Thyroid gland (tissue), 4 donors: Measurements from ENCODE around the gene LIMCH1. TPM values are rescaled to one million over a fixed set of nuclear protein-coding genes. Genes with fewer than 3 reads are reported as not detected.
A peak's percentile ranks its signal among the peaks of the same experiment; 100 is the strongest.

Source experiments
- DNase-seq, 2 donors: peaks; one replicate each; pipeline ENCODE4 v3.0.0-alpha.2; 2019
- H3K27ac ChIP-seq, 3 donors: fragments of 200-600 bp; sonication (generic); 1 replicate in 2 of 3; 2 replicates in 1 of 3; pipeline ENCODE4 v1.5.1; 2016 to 2019; ENCODE audit warnings: mild to moderate bottlenecking in 1 of 3, moderate library complexity in 1 of 3
- H3K27me3 ChIP-seq: fragments of 200-600 bp; sonication (generic); one replicate; pipeline ENCODE4 v1.5.1; 2019
- H3K36me3 ChIP-seq, 2 donors: fragments of 200-600 bp; sonication (generic); one replicate each; pipeline ENCODE4 v1.5.1; 2016 to 2019
- H3K4me1 ChIP-seq, 2 donors: fragments of 200-600 bp; sonication (generic); one replicate each; pipeline ENCODE4 v1.5.1; 2017 to 2019
- H3K4me3 ChIP-seq, 3 donors: fragments of 200-600 bp; sonication (generic); replicated peaks in 1 of 3; 1 replicate in 2 of 3; 2 replicates in 1 of 3; pipeline ENCODE4 v1.5.1; 2016; ENCODE audit warnings: mild to moderate bottlenecking in 1 of 3
- H3K9me3 ChIP-seq: fragments of 200-600 bp; sonication (generic); one replicate; pipeline ENCODE4 v1.5.1; 2017
- POLR2A ChIP-seq, 2 donors: fragments of 450-650 bp; IDR thresholded peaks; one replicate each; pipeline ENCODE4 v1.6.1; 2017; ENCODE audit warnings: antibody characterized with exemption in 2 of 2, mild to moderate bottlenecking in 2 of 2, moderate library complexity in 1 of 2
- WGBS, 2 donors: methylation state at CpG; one replicate each; pipeline ENCODE4 v1.1.5; 2017; 5-methylcytosine and 5-hydroxymethylcytosine counted together
- intact Hi-C: fragments of 100-400 bp; cut with DNase I; formaldehyde crosslinking; loops from one replicate; pipeline ENCODE4 v1.15.1; 2023
- total RNA-seq, 4 donors: library from RNA; depleted of rRNA; stranded (reverse); fragments of >200 nt; gene quantifications; one replicate each; pipeline ENCODE4 v1.2.3, GENCODE V29; 2016
- TF ChIP-seq, protein P1 (sequence below), 6 experiments: fragments of 200-600 bp in 3 of 6; fragments of 450-650 bp in 3 of 6; sonication (generic) in 3 of 6; IDR thresholded peaks; one replicate each; pipeline ENCODE4 v1.5.1; 2016 to 2019; ENCODE audit warnings: antibody characterized with exemption in 6 of 6, mild to moderate bottlenecking in 2 of 6, inconsistent platforms in 1 of 6, moderate library complexity in 1 of 6

Gene LIMCH1
- total RNA-seq, 4 donors from 2014 or later: 136 to 267 (median 156) TPM

DNA sequence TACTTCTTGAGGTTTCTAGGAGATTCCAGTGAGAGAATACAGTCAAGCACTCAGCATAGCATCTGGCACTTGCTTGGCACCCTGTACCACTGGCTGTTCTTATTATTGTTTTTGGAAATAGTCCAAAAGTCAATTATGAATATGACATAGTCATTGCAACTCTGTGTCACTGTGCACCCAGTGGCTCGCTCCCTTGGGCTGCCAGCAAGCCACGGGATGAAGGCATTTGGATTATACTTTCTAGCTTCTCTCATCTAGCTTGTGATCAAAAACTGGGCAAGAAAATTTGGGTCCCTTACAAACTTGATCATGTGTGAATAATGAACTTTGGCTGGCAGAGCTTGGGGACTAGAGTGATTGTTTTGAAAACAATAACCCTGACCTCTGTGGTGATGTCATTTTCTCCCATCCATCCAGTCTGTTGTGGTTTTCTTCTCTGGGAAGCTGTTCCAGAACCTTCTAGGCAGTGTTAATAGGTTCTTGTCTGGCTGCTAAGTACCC lies 32.7 kb upstream of the LIMCH1 start:
- TF ChIP-seq POLR2A (IDR thresholded peaks at IDR 0.05): no peak
- TF ChIP-seq, protein P1, sequence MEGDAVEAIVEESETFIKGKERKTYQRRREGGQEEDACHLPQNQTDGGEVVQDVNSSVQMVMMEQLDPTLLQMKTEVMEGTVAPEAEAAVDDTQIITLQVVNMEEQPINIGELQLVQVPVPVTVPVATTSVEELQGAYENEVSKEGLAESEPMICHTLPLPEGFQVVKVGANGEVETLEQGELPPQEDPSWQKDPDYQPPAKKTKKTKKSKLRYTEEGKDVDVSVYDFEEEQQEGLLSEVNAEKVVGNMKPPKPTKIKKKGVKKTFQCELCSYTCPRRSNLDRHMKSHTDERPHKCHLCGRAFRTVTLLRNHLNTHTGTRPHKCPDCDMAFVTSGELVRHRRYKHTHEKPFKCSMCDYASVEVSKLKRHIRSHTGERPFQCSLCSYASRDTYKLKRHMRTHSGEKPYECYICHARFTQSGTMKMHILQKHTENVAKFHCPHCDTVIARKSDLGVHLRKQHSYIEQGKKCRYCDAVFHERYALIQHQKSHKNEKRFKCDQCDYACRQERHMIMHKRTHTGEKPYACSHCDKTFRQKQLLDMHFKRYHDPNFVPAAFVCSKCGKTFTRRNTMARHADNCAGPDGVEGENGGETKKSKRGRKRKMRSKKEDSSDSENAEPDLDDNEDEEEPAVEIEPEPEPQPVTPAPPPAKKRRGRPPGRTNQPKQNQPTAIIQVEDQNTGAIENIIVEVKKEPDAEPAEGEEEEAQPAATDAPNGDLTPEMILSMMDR (IDR thresholded peaks at IDR 0.05): no peak
- H3K9me3 ChIP-seq: no peaks in the 10 kb centered on the region
- DNase-seq: peak; percentile 38 to 51
- intact Hi-C loops: no loop called here
- no peak overlapping the region for H3K4me3 ChIP-seq
- H3K27me3 ChIP-seq: no peaks in the 10 kb centered on the region
- H3K27ac ChIP-seq: peak overlapping the region; percentile 49 to 66 (median 50)
- peaks cover 17 to 29% of the 10 kb centered on the region in 2 donors for H3K4me1 ChIP-seq
- 41 to 43% methylated on average over 2 of the region's 2 CpGs for WGBS, 2 donors
- H3K36me3 ChIP-seq: no peaks in the 10 kb centered on the region

DNA sequence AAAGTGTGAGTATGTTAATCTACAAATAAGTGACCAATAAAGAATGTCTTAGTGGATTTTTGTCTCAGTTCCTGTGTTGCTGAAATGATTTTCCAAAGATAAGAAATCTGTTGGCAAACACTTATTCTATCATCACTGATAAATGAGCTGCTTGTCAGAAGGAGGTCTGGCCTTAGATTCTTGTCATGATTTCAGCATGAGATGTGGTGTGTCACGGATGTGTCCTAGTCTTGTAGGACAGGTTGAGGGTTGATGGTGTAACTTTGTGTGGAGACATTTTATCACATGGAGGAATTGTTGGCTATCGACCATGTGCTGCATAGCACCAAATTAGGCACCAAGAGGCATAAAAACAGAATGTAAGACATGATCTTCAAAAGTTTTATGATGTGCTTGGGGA lies 31.8 kb upstream of the LIMCH1 start:
- no peak overlapping the region for H3K4me3 ChIP-seq
- H3K27me3 ChIP-seq: no peaks in the 10 kb centered on the region
- H3K9me3 ChIP-seq: no peaks in the 10 kb centered on the region
- no peak for DNase-seq
- 82 to 91% methylated on average over 2 of the region's 2 CpGs for WGBS, 2 donors
- H3K27ac ChIP-seq: peak overlapping the region in 1 of 3 donors; percentile 66
- no peak for TF ChIP-seq POLR2A (IDR thresholded peaks at IDR 0.05)
- TF ChIP-seq, protein P1 (IDR thresholded peaks at IDR 0.05): no peak
- H3K36me3 ChIP-seq: no peaks in the 10 kb centered on the region
- peaks cover 17 to 29% of the 10 kb centered on the region in 2 donors for H3K4me1 ChIP-seq
- intact Hi-C loops: no loop called here

GRCh38 chr4:41507291-41507947 lies 30.5 kb upstream of the LIMCH1 start:
- WGBS, 2 donors: 91% methylated on average over 3 of the region's 3 CpGs
- peaks cover 17 to 29% of the 10 kb centered on the region in 2 donors for H3K4me1 ChIP-seq
- no peak for DNase-seq
- H3K4me3 ChIP-seq: no peak overlapping the region
- H3K9me3 ChIP-seq: no peaks in the 10 kb centered on the region
- H3K27me3 ChIP-seq: no peaks in the 10 kb centered on the region
- intact Hi-C loops: no loop called here
- TF ChIP-seq, protein P1 (IDR thresholded peaks at IDR 0.05): no peak
- TF ChIP-seq POLR2A (IDR thresholded peaks at IDR 0.05): no peak
- H3K27ac ChIP-seq: no peak overlapping the region
- H3K36me3 ChIP-seq: no peaks in the 10 kb centered on the region

DNA sequence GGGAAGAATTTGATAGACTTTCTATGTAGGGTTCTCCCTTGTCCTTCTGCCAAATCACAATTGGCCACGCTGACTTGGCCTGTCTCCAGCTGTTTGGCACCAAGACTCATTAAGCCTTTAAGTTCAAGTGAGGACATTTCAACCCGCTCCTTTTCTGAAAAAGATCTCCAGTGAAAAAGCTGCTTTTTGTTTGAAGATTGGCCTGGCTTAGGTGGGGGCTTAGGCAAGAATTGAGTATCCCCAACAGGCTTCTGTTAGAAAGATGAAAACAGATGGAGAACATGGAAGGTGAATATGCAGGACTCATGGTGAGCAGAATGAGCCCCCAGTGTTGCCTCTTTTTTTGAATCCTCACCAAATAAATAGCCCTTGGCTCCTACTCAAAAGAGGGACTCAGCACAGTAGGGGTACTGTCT lies 28.5 kb upstream of the LIMCH1 start:
- Histone ChIP-seq H3K27me3 (no peaks in the 10 kb centered on the region), H3K27ac (peak overlapping the region in 2 of 3 donors; percentile 14 to 17), H3K36me3 (no peaks in the 10 kb centered on the region), H3K4me1 (peaks cover 16 to 27% of the 10 kb centered on the region in 2 donors), H3K4me3 (no peak overlapping the region), H3K9me3 (no peaks in the 10 kb centered on the region)
- 23 to 41% methylated on average over 2 of the region's 2 CpGs for WGBS, 2 donors
- TF ChIP-seq POLR2A (IDR thresholded peaks at IDR 0.05): no peak
- TF ChIP-seq, protein P1 (IDR thresholded peaks at IDR 0.05): no peak
- intact Hi-C loops: no loop called here
- DNase-seq: peak; percentile 73 to 75

DNA sequence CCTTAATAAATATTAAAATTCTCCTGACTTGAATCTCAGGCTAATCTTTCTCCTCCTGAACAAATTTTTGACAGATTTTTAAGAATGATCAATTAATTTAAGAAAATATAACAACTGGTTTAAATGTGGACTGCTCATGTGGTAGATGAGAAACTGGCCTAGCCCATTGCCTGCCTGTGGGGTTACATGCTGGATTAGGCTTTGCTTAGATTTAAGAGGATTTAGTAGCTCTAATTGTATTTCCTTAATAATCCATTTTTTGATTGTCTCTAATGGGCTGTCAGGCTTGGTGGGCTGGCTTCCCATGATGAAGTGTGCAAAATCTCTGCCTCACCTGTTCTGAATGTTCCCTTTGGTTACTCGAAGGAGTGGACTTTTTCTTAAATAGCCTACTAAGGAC lies 27.8 kb upstream of the LIMCH1 start:
- H3K27ac ChIP-seq: no peak overlapping the region
- TF ChIP-seq, protein P1 (IDR thresholded peaks at IDR 0.05): no peak
- TF ChIP-seq POLR2A (IDR thresholded peaks at IDR 0.05): no peak
- 100% methylated on average over 1 of the region's 1 CpG for WGBS, 2 donors

More for the DNA sequence above, 27.8 kb upstream of the LIMCH1 start:
- H3K9me3 ChIP-seq: no peaks in the 10 kb centered on the region
- intact Hi-C loops: no loop called here
- H3K4me1 ChIP-seq: peaks cover 9 to 19% of the 10 kb centered on the region in 2 donors
- no peak for DNase-seq
- no peaks in the 10 kb centered on the region for H3K27me3 ChIP-seq
- H3K36me3 ChIP-seq: no peaks in the 10 kb centered on the region
- no peak overlapping the region for H3K4me3 ChIP-seq
